Upper lobe of right lung (tissue), 1 donor: ENCODE data around the gene CAND2. TPM values are rescaled to one million over a fixed set of nuclear protein-coding genes. Genes with fewer than 3 reads are reported as not detected.

Source experiments
- ATAC-seq: fragments of 200-7000 bp; cut with Tn5 transposase; one replicate; pipeline ENCODE4 v1.9.1; 2020; ENCODE audit warnings: mild to moderate bottlenecking, moderate library complexity
- DNase-seq: peaks from one replicate; pipeline ENCODE4 v3.0.0-alpha.2; 2020
- H3K27ac ChIP-seq: fragments of 200-600 bp; one replicate; pipeline ENCODE4 v1.8.0; 2022
- H3K27me3 ChIP-seq: fragments of 200-600 bp; one replicate; pipeline ENCODE4 v1.8.0; 2022; ENCODE audit warnings: mild to moderate bottlenecking
- H3K36me3 ChIP-seq: fragments of 200-600 bp; one replicate; pipeline ENCODE4 v1.8.0; 2022
- H3K4me1 ChIP-seq: fragments of 200-600 bp; one replicate; pipeline ENCODE4 v1.8.0; 2022
- H3K4me3 ChIP-seq: fragments of 200-600 bp; one replicate; pipeline ENCODE4 v1.8.0; 2022; ENCODE audit warnings: mild to moderate bottlenecking
- H3K9me3 ChIP-seq: fragments of 200-600 bp; one replicate; pipeline ENCODE4 v1.8.0; 2022
- intact Hi-C: fragments of 100-400 bp; cut with DNase I; formaldehyde crosslinking; loops from one replicate; pipeline ENCODE4 v1.11.0; 2022
- total RNA-seq: library from RNA; stranded (reverse); fragmentation: NEBNext Ultra II Directional; extraction: Animal tissue kit (Norgen Biotek cat#: 25700); gene quantifications from one replicate; pipeline ENCODE4 v1.2.1, GENCODE V29; 2021
- TF ChIP-seq, protein P1 (sequence below): fragments of 200-600 bp; IDR thresholded peaks from one replicate; pipeline ENCODE4 v1.8.0; 2022; ENCODE audit warnings: antibody characterized with exemption
- donor health status: DM: no; HTN: yes; CAD: no; lungs with severe emphysema.

The CAND2 gene
- total RNA-seq, 1 donor from 2014 or later, result 7.8 TPM

DNA sequence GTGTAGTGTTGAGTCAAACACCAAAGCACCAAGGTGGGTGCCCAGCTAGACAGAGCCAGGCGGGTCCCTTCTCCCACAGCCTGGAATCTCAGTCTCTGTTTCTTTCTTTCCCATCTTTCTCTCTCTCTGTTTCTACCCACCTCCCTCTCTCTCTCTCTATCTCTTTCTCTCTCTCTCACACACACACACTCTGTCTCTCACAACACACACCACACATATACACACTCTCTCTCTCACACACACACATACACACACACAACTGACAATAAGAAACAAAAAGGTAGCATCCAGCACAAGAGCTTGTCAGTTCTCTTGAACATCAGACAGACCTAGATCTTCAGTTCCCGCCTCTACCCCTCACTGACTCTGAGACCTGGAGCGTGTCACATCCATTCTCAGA, 39.8 kb upstream of the CAND2 start:
- Histone ChIP-seq H3K27me3 (no peaks in the 10 kb centered on the region), H3K4me3 (no peak overlapping the region), H3K4me1 (peaks cover 10% of the 10 kb centered on the region), H3K27ac (no peak overlapping the region), H3K36me3 (no peaks in the 10 kb centered on the region), H3K9me3 (no peaks in the 10 kb centered on the region)
- DNase-seq (no peak), ATAC-seq (no peak)
- intact Hi-C loops, result no loop called here
- TF ChIP-seq, protein P1, sequence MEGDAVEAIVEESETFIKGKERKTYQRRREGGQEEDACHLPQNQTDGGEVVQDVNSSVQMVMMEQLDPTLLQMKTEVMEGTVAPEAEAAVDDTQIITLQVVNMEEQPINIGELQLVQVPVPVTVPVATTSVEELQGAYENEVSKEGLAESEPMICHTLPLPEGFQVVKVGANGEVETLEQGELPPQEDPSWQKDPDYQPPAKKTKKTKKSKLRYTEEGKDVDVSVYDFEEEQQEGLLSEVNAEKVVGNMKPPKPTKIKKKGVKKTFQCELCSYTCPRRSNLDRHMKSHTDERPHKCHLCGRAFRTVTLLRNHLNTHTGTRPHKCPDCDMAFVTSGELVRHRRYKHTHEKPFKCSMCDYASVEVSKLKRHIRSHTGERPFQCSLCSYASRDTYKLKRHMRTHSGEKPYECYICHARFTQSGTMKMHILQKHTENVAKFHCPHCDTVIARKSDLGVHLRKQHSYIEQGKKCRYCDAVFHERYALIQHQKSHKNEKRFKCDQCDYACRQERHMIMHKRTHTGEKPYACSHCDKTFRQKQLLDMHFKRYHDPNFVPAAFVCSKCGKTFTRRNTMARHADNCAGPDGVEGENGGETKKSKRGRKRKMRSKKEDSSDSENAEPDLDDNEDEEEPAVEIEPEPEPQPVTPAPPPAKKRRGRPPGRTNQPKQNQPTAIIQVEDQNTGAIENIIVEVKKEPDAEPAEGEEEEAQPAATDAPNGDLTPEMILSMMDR, result no peak

DNA sequence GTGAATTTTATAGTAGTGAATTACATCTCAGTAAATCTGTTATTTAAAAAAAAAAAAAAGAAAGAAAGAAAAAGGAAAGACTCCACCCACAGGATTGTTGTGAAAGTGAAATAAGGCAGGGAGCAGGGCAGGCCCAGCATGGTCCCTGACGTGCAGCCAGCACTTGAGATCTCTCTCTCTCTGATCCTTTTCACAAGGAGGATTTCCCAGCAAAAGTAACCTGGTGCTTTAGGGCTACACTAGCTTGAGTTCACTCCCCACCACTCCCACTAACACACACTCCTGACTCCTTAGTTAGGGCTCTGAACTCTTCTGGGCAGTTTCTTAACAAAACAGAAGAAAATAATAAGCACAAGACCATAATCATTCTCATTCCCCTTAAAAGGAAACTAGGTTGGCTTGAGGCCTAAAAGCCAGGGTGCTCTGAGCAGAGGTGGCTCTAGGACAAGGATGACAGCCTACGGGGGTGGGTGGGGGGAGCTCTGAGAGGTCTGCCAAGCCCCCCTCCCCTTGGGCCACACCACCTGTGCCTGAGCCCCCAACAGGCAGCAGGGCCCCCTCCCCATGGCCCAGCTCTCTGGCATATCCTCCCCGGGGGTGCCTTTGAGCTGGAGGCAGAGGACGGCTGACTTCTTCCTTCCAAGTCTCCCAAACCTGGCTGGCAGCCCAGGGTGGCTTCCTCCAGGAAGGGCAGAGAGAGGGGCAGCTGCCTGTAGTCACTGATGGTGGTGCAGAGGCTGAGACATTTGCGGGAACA, 38.3 kb upstream of the CAND2 start:
- TF ChIP-seq, protein P1, result peak; percentile 11
- H3K36me3 ChIP-seq, result no peaks in the 10 kb centered on the region
- H3K4me1 ChIP-seq, result peaks cover 10% of the 10 kb centered on the region
- no peaks in the 10 kb centered on the region for H3K9me3 ChIP-seq
- peak overlapping the region; percentile 67 for H3K27ac ChIP-seq
- no peaks in the 10 kb centered on the region for H3K27me3 ChIP-seq
- H3K4me3 ChIP-seq, result no peak overlapping the region
- peak; percentile 75 for ATAC-seq
- no peak for DNase-seq
- intact Hi-C loops, result no loop called here

DNA sequence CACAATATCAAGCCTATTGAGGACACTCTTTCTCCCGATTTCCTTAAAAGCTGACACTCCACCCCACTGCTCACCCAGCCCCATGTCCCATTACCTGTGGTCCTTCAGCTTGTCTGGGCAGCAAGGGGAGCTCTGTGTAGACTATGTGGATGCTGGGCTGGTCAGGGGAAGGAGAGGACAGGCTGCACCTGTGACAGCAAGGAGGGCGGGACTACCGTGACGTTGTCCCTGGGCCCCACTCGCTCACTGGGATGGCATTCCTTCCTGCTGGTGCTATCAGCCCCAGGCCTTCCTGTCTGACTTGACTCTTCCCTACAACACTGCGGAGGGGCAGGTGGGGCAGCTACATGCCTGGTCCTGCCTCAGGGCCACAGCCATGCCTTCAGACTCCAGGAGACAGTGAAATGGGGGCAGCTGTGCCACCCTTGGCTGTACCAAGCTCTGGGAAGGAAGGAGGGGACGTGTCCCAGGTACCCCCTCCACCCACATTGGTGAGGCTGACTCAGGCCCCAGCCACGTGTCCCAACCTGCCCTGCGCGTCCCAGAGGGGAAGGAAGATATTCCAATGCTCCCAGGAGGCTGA, 37.3 kb upstream of the CAND2 start, which contains the start of gene TMEM40:
TSS of gene TMEM40 (minus strand) at position 163 of the 583 bp plus-strand sequence. CDS start 9,427 bp downstream, outside the sequence.
- Histone ChIP-seq H3K4me3 (no peak within 1 kb of the TSS), H3K9me3 (no peaks in the 10 kb centered on the region), H3K27ac (peak within 1 kb of the TSS; percentile 67), H3K4me1 (peaks cover 10% of the 10 kb centered on the region), H3K36me3 (no peaks in the 10 kb centered on the region), H3K27me3 (no peaks in the 10 kb centered on the region)
- no peak for DNase-seq
- intact Hi-C loops, result no loop called here
- no peak for ATAC-seq
- TF ChIP-seq, protein P1, result no peak

DNA sequence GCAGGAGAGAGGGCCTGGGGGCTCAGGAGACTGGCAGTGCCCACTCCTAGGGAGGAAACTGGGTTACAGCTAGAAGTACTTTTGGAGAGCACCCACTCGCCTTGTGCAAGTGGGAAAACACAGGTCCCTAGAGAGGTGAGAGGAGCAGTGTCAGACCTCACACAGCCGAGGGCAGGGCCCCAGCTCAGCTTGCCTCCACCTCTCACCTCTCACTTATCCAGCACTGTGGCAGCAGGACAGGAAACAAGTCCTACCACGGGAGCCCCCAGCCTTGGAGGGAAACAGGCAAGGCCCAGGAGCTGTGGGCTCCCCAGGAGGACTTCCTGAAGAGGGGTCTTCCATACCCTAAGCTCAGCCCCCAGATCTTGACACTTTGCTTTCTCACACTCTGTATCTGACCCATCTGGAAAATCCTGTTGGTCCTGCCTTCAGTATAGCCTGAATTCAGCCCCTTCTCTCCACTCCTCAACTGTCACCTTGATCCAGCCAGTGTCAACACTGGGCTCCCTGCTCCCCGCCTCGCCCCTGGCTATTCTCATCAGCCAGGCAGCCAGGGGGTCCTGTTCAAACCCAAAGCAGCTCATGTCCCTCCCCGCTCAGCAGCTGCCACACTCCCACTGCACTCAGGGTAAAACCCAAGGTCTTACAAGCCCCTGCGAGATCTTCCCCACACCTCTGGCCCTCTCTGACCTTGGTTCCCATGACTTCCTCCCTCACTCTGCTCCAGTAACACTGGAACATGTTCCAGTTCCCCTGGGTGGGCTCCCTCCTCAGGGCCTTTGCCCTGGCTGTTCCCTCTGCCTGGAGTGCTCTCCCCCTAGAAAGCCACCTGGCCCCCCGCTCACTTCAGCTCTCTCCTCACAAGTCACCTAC, 36.6 kb upstream of the CAND2 start:
- Histone ChIP-seq H3K27me3 (no peaks in the 10 kb centered on the region), H3K36me3 (no peaks in the 10 kb centered on the region), H3K4me3 (no peak overlapping the region), H3K27ac (no peak overlapping the region), H3K4me1 (peaks cover 10% of the 10 kb centered on the region), H3K9me3 (no peaks in the 10 kb centered on the region)
- TF ChIP-seq, protein P1, result no peak
- intact Hi-C loops, result no loop called here
- ATAC-seq, result no peak
- DNase-seq, result peak; percentile 47

DNA sequence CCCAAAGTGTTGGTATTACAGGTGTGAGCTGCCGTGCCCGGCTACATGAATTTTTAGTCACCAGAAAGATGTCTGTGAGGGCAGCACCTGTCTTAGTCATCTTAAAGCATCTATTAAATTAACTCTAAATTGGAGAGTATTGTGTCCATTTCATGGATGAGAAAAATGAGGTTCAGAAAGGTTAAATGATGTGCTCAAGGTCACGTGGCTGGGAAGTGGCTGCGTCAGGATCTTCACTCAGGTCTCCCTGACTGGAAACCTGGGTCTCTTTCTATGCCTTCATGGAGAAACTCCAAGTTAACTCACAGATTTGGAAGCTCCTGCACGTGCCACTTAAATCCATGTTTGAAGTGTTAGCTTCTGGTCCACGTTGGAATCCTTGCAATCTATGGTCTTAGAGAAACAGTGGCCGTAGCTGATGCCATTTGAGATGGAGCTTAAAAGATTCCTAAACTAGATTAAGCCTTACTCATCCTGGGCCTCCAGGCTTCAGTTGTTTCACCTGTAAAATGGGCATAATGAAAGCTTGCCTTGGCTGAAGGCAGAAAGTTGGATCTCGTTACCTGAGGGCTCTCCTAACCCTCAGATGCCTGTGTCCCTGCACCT, 32.2 kb upstream of the CAND2 start:
- no peaks in the 10 kb centered on the region for H3K9me3 ChIP-seq
- TF ChIP-seq, protein P1, result no peak
- H3K27ac ChIP-seq, result no peak overlapping the region
- no peaks in the 10 kb centered on the region for H3K27me3 ChIP-seq
- intact Hi-C loops, result no loop called here
- ATAC-seq (no peak), DNase-seq (peak; percentile 2)
- H3K4me1 ChIP-seq, result no peaks in the 10 kb centered on the region
- H3K4me3 ChIP-seq, result no peak overlapping the region
- no peaks in the 10 kb centered on the region for H3K36me3 ChIP-seq
